GM21381 (cell line): ENCODE measurements around the gene FUT7.

Experiments
- ATAC-seq: cut with Tn5 transposase; IDR thresholded peaks from one replicate; pipeline ENCODE4 v1.9.1; 2021; ENCODE audit warnings: mild to moderate bottlenecking, moderate library complexity; ENCODE audit not compliant: unreplicated experiment

Gene FUT7

DNA sequence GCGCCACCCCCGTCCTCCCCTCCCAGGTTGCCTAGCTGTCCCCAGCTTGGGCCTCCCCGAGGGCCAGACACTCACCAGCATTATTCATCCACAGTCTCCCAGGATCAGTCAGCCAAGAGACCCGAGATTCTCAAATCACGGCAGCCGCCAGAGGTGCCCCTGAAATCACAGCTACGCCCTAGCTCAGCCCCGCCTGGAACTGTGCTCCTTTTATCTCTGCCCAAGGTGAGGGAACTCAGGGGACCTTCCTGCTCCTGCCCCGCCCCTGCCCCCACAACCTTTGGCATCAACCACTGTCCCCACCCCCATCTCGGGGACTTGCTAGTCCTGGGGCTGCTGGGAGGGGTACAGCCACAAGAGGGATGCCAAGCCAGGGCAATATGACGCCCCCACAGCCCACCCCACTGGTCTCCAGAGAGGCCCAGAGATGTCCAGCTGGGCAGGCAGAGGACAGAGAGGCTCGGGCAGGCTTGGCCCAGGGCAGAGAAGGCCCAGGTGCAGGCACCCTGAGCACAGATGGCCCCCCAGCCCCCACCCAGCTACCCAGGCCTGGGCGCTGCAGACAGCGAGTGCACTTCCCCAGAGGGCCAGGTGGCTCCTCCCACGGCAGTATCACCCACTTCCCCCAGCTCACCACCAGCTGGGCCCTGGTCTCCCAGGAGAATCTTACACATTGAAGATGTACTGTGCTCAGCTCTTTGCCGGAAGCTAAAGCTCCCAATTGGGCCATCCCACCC lies at the start of gene FUT7:
Gene FUT7 (minus strand): TSS at position 185 of the 737 bp plus-strand sequence. CDS start 97 bp downstream, at position 88.
- no peak for ATAC-seq

DNA sequence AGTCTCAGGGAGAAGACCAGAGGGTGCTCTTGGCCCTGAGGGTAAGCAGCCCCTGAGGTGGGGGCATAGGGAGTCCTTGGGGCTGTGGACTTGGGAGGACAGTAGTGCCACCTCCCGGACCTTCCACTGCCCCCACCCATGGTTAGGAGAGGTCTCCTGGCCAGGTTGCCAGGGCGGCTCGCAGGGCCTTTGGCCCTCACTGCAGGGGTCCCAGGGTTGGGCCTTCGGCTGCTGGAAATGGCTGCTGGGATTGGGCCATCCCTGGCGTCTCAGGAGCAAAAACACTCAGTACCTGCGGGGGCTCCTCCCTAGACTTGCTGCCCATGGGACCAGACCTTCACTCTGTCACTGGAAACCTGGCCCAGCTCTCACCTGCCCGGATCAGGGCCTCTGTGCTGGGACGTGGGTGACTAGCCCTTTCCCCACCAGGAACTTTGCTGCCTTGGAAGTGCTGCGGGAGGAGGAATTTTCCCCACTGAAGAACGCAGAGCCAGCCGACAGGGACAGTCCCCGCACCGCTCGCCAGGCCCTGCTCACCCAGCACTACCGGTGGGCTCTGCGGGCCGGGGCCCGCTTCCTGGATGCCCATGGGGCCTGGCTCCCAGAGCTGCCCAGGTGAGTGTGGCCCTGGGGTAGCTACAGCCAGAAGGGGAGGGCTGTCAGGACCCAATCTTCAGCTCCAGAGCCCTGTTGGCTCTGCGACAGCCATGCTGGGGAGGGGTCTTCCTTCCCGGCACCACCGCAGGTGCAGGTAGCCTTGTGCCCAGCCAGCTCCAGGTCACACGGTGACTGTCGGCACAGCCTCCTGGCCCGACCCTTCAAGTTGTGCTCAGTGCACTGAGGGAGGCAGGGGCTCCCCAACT lies 48.6 kb upstream of the FUT7 start:
- no peak for ATAC-seq

- ATAC-seq: no peak
These were observed 47.5 kb upstream of the FUT7 start for GRCh38 chr9:137079401-137079787.

- ATAC-seq: no peak
These were observed 47.0 kb upstream of the FUT7 start for GRCh38 chr9:137078701-137079400.

DNA sequence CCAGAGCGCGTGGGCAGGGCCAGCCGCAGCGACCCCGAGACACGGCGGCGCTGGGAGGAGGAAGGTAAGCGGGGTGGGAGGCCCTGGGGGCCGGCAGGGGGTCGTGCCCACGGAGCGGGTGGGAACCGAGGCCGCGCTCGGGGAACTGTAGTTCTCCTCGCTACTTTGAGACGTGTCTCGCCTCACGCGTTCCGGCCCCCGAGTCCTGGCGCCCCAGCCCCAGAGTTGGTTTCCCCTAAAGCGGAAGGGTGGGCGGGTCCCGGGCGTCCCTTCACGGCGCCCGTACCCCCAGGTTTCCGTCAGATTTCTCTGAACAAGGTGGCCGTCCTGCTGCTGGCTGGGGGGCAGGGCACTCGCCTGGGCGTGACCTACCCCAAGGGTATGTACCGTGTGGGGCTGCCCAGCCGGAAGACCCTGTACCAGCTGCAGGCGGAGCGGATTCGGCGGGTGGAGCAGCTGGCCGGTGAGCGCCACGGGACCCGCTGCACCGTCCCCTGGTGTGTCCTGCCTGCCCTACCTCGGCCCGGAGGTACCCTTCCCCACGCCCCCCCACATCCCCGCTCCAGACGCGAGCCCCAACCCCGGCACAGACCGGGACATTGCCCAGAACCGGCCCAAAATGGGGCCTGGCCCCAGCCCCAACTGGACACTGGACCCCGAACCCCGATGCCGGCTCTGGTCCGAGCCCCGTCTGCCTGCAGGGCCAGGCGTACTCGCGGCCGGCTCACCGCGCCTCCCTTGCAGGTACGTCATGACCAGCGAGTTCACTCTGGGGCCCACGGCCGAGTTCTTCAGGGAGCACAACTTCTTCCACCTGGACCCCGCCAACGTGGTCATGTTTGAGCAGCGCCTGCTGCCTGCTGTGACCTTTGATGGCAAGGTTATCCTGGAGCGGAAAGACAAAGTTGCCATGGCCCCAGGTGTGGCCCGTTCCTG lies 46.1 kb upstream of the FUT7 start:
- no peak for ATAC-seq

DNA sequence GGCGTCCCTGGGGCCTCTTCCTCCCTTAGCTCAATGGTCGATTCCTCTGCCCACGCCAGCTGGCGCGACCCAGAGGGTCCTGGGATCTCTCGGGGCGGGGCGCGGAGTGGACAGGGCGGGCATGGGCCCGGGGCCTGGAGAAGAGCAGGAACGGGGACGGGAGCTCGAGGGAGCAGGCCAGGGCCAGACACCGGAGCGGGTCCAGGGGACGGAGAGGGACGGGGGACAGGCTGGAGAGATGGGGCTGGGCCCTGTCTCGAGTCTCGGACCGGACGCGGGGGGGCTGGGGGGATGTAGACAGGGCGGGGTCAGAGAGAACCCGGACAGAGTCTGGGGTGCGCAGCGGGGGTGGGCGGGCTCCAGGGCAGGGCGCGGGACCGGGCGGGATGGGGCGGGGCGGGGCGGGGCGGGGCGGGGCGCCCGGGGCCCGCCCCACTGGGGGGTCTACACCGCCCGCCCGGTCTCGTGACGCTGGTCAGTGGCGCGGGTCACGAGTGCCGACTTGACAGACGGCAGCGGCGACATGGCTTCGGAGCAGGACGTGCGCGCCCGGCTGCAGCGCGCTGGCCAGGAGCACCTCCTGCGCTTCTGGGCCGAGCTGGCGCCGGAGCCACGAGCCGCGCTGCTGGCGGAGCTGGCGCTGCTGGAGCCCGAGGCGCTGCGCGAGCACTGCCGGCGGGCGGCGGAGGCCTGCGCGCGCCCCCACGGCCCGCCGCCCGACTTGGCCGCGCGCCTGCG lies 45.3 kb upstream of the FUT7 start, which contains the start of gene UAP1L1:
Gene UAP1L1 (plus strand): TSS at position 508 of the 738 bp plus-strand sequence. CDS start 16 bp downstream, at position 524.
- no peak for ATAC-seq

- ATAC-seq: no peak
These were observed 44.7 kb upstream of the FUT7 start for GRCh38 chr9:137076636-137077009.

- no peak for ATAC-seq
These were observed 43.4 kb upstream of the FUT7 start for GRCh38 chr9:137075275-137075775.

GRCh38 chr9:137074657-137075274 lies 42.9 kb upstream of the FUT7 start:
- no peak for ATAC-seq

DNA sequence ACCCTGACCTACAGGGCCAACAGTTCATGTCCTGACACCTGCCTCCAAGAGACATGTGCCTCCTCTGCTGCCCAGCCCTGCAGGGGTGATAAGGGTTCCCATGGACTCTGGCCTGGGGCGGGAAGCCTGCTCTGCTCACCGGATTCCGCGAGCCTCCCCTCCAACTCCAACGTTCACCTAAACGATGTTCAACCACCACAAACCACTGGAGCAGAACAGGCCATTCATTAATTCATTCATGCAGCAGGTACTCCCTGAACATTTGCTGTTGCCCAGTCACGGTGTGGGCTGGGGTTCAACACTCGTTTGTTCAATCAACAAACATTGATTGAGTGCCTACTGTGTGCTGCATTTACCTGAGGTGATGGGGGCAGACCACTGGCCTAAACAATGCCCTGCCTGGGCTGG lies 42.1 kb upstream of the FUT7 start:
- no peak for ATAC-seq

DNA sequence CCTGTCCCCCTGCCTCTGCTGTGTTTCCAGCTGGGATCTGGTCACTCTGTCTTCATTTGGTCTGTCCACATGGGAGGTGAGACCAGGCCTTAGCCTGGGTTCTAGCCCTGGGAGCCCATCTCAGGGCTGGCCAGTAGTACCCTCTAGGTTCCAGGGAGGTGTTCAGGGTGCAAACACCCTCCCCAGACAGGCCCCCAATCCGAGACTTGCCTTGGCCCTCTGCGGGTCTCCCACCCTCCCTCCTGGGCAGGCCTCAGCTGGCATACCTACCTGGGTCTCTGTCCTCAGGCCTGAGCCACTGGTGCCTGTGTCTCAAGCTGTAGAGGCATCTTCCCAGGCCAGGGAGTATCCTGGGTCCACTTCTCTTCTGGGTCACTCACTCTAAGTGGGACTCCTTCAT lies 39.4 kb upstream of the FUT7 start:
- ATAC-seq: no peak

- peak; percentile 7 for ATAC-seq
These were observed 39.0 kb upstream of the FUT7 start for GRCh38 chr9:137070906-137071275.

DNA sequence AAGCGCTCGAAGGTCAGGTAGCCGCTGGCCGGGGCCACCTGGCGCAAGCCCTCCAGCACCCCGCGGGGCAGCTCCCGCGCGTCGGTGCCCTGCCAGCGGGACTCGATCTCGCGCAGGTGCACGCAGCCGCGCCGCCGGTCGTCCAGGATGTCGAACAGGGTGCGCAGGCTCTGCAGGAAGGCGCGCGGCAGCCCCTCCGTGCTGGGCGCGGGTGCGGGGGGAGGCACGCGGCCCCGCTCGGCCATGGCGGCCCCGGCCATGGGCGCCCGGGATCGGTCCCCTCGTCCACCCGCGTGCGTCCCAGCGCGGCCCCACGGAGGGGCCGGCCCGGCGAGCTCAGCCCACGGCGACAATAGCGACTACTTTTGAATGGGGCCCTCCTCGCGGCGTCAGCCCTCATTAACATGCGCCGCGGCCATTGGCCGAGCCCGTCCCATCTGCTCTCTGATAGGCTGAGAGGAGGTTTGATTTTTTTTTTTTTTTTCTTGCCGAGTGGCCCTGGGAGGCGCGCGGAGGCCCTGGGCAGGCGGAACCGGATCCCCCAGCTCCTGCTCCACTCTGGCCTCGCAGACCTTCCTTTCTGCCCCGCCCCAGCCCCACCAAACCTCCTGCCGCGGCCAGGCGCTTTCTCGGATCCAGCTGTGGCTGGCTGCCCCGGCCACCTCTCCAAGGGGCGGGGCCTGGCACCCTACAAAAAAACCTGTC lies 38.5 kb upstream of the FUT7 start, which contains the start of gene SAPCD2:
Gene SAPCD2 (minus strand): TSS at position 357 of the 705 bp plus-strand sequence. CDS start 97 bp downstream, at position 260.
- peak; percentile 75 for ATAC-seq

- peak; percentile 6 for ATAC-seq
These were observed 37.7 kb upstream of the FUT7 start for GRCh38 chr9:137069508-137070091.

DNA sequence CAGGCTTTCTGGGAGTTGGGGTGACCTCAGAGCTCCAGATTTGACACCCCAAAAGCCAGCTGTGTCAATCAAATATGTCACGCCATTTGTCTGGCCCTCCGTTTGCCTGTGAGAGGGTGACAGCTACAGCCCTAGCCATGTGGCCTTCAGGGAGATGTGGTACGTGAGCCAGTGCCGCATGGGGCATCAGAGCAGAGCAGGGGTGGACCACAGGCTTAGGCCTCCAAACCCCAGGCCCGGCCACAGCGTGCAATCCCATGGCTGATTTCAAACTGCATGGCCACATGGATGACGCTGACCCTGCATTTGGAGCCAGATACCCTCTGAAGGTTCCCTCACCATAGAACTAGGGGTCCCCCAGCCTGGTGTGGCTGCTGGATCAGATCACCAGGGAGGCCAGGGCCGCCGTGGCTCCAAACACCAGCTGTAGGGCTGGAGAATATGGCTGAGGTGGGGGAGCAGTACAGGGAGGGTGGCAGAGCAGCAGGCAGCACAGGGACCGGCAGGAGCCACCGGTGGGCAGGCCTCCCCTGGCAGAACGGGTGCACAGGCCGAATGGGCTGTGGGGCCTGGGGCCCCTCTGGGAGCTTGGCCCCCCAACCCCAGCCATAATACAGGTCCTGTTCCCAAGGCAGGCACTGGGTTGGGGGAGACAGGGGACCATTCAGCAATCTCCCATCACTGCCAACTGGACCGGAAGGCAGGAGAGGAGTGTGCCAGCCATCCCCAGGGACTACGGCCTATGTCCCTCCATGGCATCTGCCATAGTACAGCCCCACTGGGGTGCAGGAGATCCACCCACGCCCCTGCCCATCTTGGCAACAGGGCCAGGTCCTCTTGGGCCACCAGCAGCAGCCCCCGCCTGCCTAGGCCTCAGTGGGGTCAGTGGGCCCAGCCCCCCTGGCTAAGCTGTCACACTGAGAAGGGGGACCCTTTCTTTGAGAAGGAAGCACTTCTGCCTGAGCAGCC lies 36.9 kb upstream of the FUT7 start:
- no peak for ATAC-seq

- no peak for ATAC-seq
These were observed 36.1 kb upstream of the FUT7 start for GRCh38 chr9:137067860-137068538.
